Activated CD4-positive, alpha-beta T cell treated with anti-CD3 and anti-CD28 coated beads for 24 hours (primary cell): ENCODE measurements around the gene ELAVL4.

ENCODE experiments used
- DNase-seq, 2 donors: peaks; one replicate each; pipeline ENCODE4 v3.0.0-alpha.2; 2020; ENCODE audit warnings: low read depth in 2 of 2

The ELAVL4 gene

GRCh38 chr1:50108497-50109059, at the start of gene ELAVL4:
ELAVL4 (plus strand) TSS chr1:50108920; CDS start chr1:50109190, 270 bp downstream.
- no peak for DNase-seq

- DNase-seq: no peak
These were observed 48.4 kb upstream of the ELAVL4 start for GRCh38 chr1:50060279-50060678.

- no peak for DNase-seq
These were observed 41.9 kb upstream of the ELAVL4 start for GRCh38 chr1:50066806-50067205.

- DNase-seq: no peak
These were observed 33.8 kb upstream of the ELAVL4 start for GRCh38 chr1:50074931-50075330.

- no peak for DNase-seq
These were observed 31.4 kb upstream of the ELAVL4 start for GRCh38 chr1:50077273-50077672.

GRCh38 chr1:50080904-50081586, 27.7 kb upstream of the ELAVL4 start:
- DNase-seq: no peak

- no peak for DNase-seq
These were observed 24.3 kb upstream of the ELAVL4 start for GRCh38 chr1:50084389-50084788.

GRCh38 chr1:50091068-50091467, 17.7 kb upstream of the ELAVL4 start:
- DNase-seq: no peak

- DNase-seq: no peak
These were observed 13.0 kb upstream of the ELAVL4 start for GRCh38 chr1:50095716-50096115.

GRCh38 chr1:50097021-50097679, 11.6 kb upstream of the ELAVL4 start:
- no peak for DNase-seq

GRCh38 chr1:50097791-50098190, 10.9 kb upstream of the ELAVL4 start:
- no peak for DNase-seq

- no peak for DNase-seq
These were observed 10.1 kb upstream of the ELAVL4 start for GRCh38 chr1:50098591-50099021.

- no peak for DNase-seq
These were observed 9.1 kb upstream of the ELAVL4 start for GRCh38 chr1:50099654-50100053.

GRCh38 chr1:50103615-50104081, 5.1 kb upstream of the ELAVL4 start:
- no peak for DNase-seq

GRCh38 chr1:50105433-50105832, 3.3 kb upstream of the ELAVL4 start:
- DNase-seq: no peak

GRCh38 chr1:50106095-50106761, 2.5 kb upstream of the ELAVL4 start:
- DNase-seq: no peak

GRCh38 chr1:50109116-50109515, 396 bp downstream of the ELAVL4 start:
- DNase-seq: no peak

GRCh38 chr1:50109647-50110075, 941 bp downstream of the ELAVL4 start:
- DNase-seq: no peak

GRCh38 chr1:50110151-50110550, 1.4 kb downstream of the ELAVL4 start:
- no peak for DNase-seq

- no peak for DNase-seq
These were observed 1.9 kb downstream of the ELAVL4 start for GRCh38 chr1:50110656-50111055.

GRCh38 chr1:50111503-50111902, 2.8 kb downstream of the ELAVL4 start:
- no peak for DNase-seq

GRCh38 chr1:50112193-50112592, 3.5 kb downstream of the ELAVL4 start:
- no peak for DNase-seq
